ENCODE data around the gene XXYLT1. TPM values are rescaled to one million over a fixed set of nuclear protein-coding genes. Genes with fewer than 3 reads are reported as not detected.

XXYLT1 gene
- total and polyA plus RNA-seq, 9 of the 15 experiments (the other 6 are each of a cell fraction or from before 2014, with no cell fraction given), result 1.9 to 18.9 (median 15.0) TPM

GRCh38 chr3:195270817-195271409, at the start of gene XXYLT1 (continued):
- TF ChIP-seq NR2C2 (CRISPR knock-in tag; IDR thresholded peaks at IDR 0.05), result peak; percentile 71; the same call in 1 of the 2 replicates
- no peak; the same call in 1 of the 2 replicates for TF ChIP-seq NR2C2 (tag; IDR thresholded peaks at IDR 0.05)
- TF ChIP-seq ZNF384 (IDR thresholded peaks at IDR 0.05; ENCODE audit: low read depth, low read length), result no peak
- no peak for TF ChIP-seq ZNF324 (CRISPR knock-in tag; IDR thresholded peaks at IDR 0.05)
- no peak for TF ChIP-seq NFIX (CRISPR knock-in tag; IDR thresholded peaks at IDR 0.05; ENCODE audit: low read depth)
- no peak for TF ChIP-seq ZBTB49 (CRISPR knock-in tag; IDR thresholded peaks at IDR 0.05; ENCODE audit: borderline replicate concordance)
- peak; percentile 37; the same call in 1 of the 2 replicates for TF ChIP-seq STAG1 (CRISPR knock-in tag; IDR thresholded peaks at IDR 0.05; ENCODE audit: borderline replicate concordance)
- TF ChIP-seq CBX1 (IDR thresholded peaks at IDR 0.05; ENCODE audit: low read depth), result no peak
- TF ChIP-seq NEUROD1 (IDR thresholded peaks at IDR 0.05; ENCODE audit: borderline replicate concordance, low read depth, low read length, partially characterized antibody), result peak; percentile 67
- peak; percentile 80 for TF ChIP-seq RBFOX2 (IDR thresholded peaks at IDR 0.05; ENCODE audit: low read depth, low read length)
- TF ChIP-seq ZNF785 (CRISPR knock-in tag; IDR thresholded peaks at IDR 0.05), result no peak
- TF ChIP-seq ATF4 (CRISPR knock-in tag; IDR thresholded peaks at IDR 0.05), result no peak
- no peak for TF ChIP-seq ZKSCAN8 (CRISPR knock-in tag; IDR thresholded peaks at IDR 0.05)
- TF ChIP-seq FUS (optimal IDR thresholded peaks at IDR 0.05; ENCODE audit: low read depth, low read length), result peak; percentile 17
- peak; percentile 86 for TF ChIP-seq ZBTB7A (IDR thresholded peaks at IDR 0.05; ENCODE audit: borderline replicate concordance, control insufficient read depth, low read depth, low read length)
- TF ChIP-seq ZNF592 (IDR thresholded peaks at IDR 0.05), result no peak; the same call in 1 of the 2 replicates
- peak; percentile 66 to 67; a peak in 2 of 4 replicates for TF ChIP-seq UBTF (IDR thresholded peaks at IDR 0.05; ENCODE audit: borderline replicate concordance in 1 of 2, low read depth in 2 of 2, low read length in 2 of 2)

Data from K562 (cell line).